ENCODE measurements around the gene AZGP1.
"Not testable (repeated sequence)": the region's sequence is repeated elsewhere in the genome, so short reads cannot be mapped to it uniquely, and the experiment has no call there.

Gene AZGP1

DNA sequence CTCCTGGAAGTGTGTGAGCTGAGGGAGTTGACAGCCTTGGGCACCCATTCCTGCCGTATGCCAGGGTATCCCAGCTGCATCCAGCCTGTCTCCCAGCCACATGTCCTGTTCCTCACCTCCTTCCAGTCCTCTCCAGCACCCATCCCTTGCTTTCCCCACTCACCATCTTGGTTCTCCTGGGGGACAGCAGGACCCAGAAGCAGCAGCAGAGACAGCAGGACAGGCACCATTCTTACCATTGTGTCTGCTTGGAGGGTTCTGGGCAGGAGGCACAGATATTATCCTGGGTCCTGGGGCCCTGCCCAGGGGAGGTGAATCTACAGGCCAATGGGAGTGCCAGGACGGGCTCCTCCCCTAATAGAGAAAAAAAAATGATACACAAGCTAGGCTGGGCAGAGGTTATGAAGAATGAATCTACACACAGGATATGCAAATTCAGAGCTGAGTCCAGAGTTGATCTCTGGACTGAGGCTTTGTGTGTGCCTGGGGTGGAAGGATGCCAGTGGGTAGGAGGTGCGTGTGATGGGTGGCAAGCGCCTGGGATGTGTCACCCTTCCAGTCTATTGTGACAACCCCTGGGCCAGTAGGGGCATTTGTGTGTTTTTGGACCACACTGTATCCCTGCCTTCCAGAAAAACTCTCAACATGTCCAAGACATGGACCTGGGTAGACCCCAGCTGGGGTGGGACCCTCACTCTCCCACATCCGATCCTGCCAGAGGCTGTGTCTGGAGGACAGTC lies at the start of gene AZGP1:
Gene AZGP1 (minus strand): TSS at position 250 of the 740 bp plus-strand sequence. CDS start 11 bp downstream, at position 239.
- no peak for DNase-seq

GRCh38 chr7:100024020-100024619 lies 48.3 kb upstream of the AZGP1 start:
- no peak for DNase-seq

DNA sequence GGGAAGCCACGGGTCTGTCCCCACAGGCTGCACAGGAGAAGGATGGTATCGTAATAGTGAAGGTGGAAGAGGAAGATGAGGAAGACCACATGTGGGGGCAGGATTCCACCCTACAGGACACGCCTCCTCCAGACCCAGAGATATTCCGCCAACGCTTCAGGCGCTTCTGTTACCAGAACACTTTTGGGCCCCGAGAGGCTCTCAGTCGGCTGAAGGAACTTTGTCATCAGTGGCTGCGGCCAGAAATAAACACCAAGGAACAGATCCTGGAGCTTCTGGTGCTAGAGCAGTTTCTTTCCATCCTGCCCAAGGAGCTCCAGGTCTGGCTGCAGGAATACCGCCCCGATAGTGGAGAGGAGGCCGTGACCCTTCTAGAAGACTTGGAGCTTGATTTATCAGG lies 47.7 kb upstream of the AZGP1 start:
- DNase-seq: no peak

- peak; percentile 77 for DNase-seq
These were observed 46.8 kb upstream of the AZGP1 start for GRCh38 chr7:100022621-100023020.

DNA sequence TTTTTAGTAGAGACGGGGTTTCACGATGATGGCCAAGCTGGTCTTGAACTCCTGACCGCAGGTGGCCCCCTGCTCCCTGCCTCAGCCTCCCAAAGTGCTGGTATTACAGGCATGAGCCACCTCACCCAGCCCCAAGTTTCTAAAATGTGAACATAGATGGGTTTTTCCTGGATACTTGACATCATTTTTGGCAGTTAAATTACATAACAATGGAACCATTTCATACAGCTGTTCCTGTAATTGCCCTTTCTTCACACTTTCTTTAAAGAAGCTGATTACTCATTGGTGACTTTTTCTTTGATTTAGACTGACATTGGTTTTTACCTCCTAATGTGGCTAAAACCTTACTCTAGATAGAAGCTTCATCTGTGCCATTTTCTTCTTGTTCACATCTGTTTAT lies 45.5 kb upstream of the AZGP1 start:
- DNase-seq: no peak

GRCh38 chr7:100019908-100020307 lies 44.1 kb upstream of the AZGP1 start:
- no peak for DNase-seq

DNA sequence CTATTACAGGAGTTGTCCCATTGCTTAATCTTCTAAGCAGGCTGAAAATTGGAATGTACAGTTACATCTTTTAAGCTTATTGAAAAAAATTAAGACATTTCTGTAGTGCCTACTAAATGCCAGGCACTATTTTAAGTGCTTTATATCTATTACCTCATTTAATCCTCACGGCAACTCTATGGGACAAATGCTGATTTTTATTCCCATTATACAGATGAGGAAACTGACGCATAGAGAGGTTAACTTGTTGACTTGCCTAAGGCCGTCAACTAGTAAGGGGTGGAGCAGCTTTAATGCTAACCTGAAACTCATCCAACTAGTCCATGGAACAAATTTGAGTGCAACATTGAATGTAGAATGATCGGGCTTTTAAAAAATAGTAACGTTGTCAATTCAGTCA lies 42.0 kb upstream of the AZGP1 start:
- no peak for DNase-seq

GRCh38 chr7:100017300-100017699 lies 41.5 kb upstream of the AZGP1 start:
- no peak for DNase-seq

DNA sequence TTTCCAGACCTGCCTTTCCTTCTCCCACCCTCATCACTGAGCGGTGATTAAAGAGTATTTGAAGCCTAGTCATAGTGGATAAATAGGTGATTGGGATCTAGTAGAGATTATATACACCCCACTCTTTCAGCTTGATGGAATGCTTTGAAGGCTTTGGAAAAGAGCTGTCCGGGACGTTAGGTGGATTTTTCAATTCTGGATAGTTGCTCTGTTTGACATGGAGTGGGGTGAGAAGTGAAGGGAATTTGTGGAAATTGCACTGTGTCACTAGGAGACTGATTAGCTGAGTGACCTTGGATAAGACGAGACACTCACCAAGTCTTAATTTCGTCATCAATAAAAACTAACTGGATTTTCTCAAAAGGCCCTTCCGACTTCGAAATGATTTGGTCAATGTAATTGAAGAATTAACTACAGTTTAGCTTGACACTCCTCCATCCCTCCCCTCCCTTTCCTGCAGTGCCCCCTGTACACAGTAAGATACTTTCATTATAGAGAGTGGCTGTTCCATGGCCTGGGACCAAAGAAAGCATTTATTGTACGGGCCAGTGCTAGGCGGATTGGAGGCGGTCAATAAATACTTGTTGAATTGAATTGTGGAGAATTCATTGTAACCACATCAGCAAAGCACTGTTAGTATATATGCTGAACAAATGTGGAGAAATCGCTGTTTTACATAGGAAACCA lies 40.5 kb upstream of the AZGP1 start:
- DNase-seq: no peak

GRCh38 chr7:100015232-100016214 lies 39.7 kb upstream of the AZGP1 start, which contains the start of gene ZKSCAN1:
Gene ZKSCAN1 (plus strand): TSS chr7:100015596. CDS start chr7:100023507, 7,911 bp downstream.
- peak; percentile 74 for DNase-seq

- DNase-seq: no peak
These were observed 37.5 kb upstream of the AZGP1 start for GRCh38 chr7:100013328-100013676.

GRCh38 chr7:100012385-100013327 lies 36.8 kb upstream of the AZGP1 start:
- DNase-seq: not testable (repeated sequence)

- no peak for DNase-seq
These were observed 35.7 kb upstream of the AZGP1 start for GRCh38 chr7:100011516-100011915.

- no peak for DNase-seq
These were observed 35.1 kb upstream of the AZGP1 start for GRCh38 chr7:100010901-100011300.

GRCh38 chr7:100009952-100010351 lies 34.1 kb upstream of the AZGP1 start:
- not testable (repeated sequence) for DNase-seq

DNA sequence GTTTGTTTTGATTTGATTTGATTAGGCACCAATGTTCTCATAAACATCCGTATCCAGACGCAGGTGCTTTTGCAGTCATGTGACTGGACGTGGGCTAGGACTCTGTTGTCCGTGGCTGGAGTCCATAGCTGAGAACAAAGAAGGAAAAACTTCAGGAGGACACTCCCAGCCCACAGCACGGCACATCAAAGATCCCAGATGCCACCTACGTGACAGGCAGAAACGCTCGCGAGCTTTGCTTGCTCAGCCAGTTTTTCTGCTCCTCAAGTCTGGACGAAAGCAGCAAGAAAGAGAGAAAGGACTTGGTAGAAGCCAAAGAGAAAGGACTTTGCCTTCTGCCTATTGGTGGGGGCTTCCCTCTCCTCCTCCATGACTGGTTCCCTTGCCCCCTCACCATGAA lies 32.7 kb upstream of the AZGP1 start:
- DNase-seq: no peak

- DNase-seq: no peak
These were observed 32.1 kb upstream of the AZGP1 start for GRCh38 chr7:100007887-100008286.

DNA sequence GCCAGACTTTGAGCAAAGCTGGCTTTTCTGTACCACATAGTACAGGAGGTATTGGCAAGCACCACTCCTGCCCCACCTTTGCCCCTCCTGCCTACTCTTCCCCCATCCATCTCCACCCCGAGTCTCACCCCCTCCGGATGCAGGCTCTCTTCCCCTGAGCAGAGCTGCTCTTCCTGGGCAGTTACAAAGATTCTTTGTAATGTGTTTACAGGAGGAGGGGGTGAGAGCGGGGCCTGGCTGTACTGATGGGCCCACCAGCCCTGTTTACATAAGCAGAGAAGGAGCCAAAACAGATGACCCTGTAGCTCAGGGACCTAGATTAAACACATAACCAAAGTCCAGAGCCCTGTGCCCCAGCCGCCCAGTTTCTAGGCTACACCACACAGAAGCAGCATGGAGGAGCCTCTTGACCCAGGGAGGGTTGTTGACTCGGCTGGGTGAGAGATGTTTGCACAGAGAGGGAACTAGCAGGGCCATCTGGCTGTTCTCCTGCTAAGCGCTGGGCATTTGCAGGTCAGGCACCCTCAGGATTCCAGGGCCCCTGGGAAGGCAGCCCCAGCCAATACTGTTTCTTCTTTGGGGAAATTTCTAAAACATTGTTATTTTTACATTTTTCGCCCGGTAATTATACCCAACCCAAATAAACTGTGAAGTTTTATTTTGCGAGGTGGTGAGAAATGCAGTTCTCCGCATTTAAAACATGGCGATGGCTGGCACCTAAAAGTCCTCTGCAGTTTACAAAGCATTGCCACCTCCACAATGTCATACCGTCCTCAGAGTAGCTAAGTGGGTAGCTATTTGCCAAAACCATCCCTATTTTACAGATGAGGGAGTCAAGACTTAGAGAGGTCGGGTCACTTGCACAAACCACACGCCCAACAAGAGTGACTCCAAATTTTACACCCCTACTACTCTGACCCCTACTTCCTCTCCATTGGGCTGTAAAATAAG lies 28.2 kb upstream of the AZGP1 start:
- DNase-seq: peak; percentile 27

- no peak for DNase-seq
These were observed 24.4 kb upstream of the AZGP1 start for GRCh38 chr7:100000239-100000638.

DNA sequence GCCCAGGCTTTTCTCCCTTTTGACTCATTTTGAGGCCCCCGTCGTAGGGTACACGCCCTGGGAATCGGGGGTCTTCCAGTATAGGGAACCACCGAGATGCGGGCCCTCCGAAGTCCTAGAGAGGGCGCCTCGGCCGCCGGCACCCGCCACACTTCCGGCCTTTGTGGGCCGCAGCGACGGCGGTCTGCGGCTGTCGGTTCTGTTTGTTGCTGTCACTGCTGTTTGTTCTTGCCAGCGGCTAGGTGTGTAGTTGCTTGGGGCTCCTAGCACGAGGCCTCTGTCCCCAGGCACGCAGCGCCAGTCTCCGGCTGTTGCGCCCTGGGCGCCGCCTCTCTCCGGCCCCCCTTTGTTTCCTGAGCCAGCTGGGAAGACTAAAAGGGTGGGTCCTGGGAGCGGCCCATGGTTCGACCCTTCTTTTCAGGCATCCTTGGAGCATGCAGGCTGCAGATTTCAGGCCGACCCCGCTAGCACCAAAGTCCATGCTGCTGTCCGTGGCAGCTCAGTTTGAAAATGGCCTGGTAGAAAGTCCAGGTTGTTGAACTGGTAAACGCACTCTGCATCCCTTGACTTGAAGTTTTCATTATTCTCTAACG lies 21.8 kb upstream of the AZGP1 start:
- DNase-seq: no peak

Data from NCI-H2081 treated with DMSO at 0.1 percent for 48 hours (cell line).